Hepatocyte (in vitro differentiated cells): ENCODE data around the gene GNB3. TPM values are rescaled to one million over a fixed set of nuclear protein-coding genes. Genes with fewer than 3 reads are reported as not detected.

Experiments
- DNase-seq: peaks from one replicate; pipeline ENCODE4 v3.0.0-alpha.2; 2016; ENCODE audit warnings: low spot score
- H2AFZ ChIP-seq: fragments of 200-600 bp; sonication (generic); 2 replicates; pipeline ENCODE4 v1.6.0; 2016; ENCODE audit warnings: antibody characterized with exemption, mild to moderate bottlenecking
- H3K27ac ChIP-seq: fragments of 200-600 bp; sonication (generic); 2 replicates; pipeline ENCODE4 v1.5.1; 2016; ENCODE audit warnings: mild to moderate bottlenecking
- H3K27me3 ChIP-seq: fragments of 200-600 bp; sonication (generic); 2 replicates; pipeline ENCODE4 v1.6.1; 2016
- H3K36me3 ChIP-seq: fragments of 200-600 bp; sonication (generic); replicated peaks from 2 replicates; pipeline ENCODE4 v1.5.1; 2016; ENCODE audit warnings: low read depth; ENCODE audit not compliant: insufficient read depth
- H3K4me1 ChIP-seq: fragments of 200-600 bp; sonication (generic); 2 replicates; pipeline ENCODE4 v1.5.1; 2016; ENCODE audit warnings: mild to moderate bottlenecking, moderate library complexity; ENCODE audit not compliant: insufficient read depth
- H3K4me2 ChIP-seq: fragments of 200-600 bp; sonication (generic); 2 replicates; pipeline ENCODE4 v1.6.0; 2016
- H3K4me3 ChIP-seq: fragments of 200-600 bp; sonication (generic); 2 replicates; pipeline ENCODE4 v1.5.1; 2016; ENCODE audit warnings: mild to moderate bottlenecking
- H3K79me2 ChIP-seq: fragments of 200-600 bp; sonication (generic); 2 replicates; pipeline ENCODE4 v1.6.0; 2017; ENCODE audit warnings: mild to moderate bottlenecking
- H3K9me2 ChIP-seq: fragments of 200-600 bp; sonication (generic); replicated peaks from 2 replicates; pipeline ENCODE4 v1.6.0; 2017; ENCODE audit warnings: mild to moderate bottlenecking; ENCODE audit not compliant: insufficient read depth
- H3K9me3 ChIP-seq: fragments of 200-600 bp; sonication (generic); 2 replicates; pipeline ENCODE4 v1.5.1; 2016; ENCODE audit warnings: low read depth, mild to moderate bottlenecking
- H4K20me1 ChIP-seq: fragments of 200-600 bp; sonication (generic); 2 replicates; pipeline ENCODE4 v1.6.0; 2016; ENCODE audit warnings: mild to moderate bottlenecking; ENCODE audit not compliant: insufficient read depth, poor library complexity, severe bottlenecking
- EZH2 ChIP-seq: fragments of 200-600 bp; sonication (generic); IDR thresholded peaks from 2 replicates; pipeline ENCODE4 v1.6.1; 2016; ENCODE audit warnings: antibody characterized with exemption, mild to moderate bottlenecking, borderline replicate concordance
- EZH2phosphoT487 ChIP-seq: fragments of 200-600 bp; sonication (generic); IDR thresholded peaks from one replicate; pipeline ENCODE4 v1.6.1; 2018; ENCODE audit warnings: antibody characterized with exemption, mild to moderate bottlenecking, low read depth, moderate library complexity; ENCODE audit not compliant: unreplicated experiment, severe bottlenecking
- WGBS: methylation state at CpG from one replicate; pipeline ENCODE4 v1.1.6; 2016; ENCODE audit warnings: low lambda C conversion rate; ENCODE audit errors: missing lambda C conversion rate; 5-methylcytosine and 5-hydroxymethylcytosine counted together
- polyA plus RNA-seq: library from polyadenylated mRNA; unstranded; fragments of >200 nt; fragmentation: Nextera tagmentation; extraction: Ambion mirVana; gene quantifications from 2 replicates; pipeline ENCODE4 v1.2.1, GENCODE V29; 2016
- total RNA-seq: library from RNA; depleted of rRNA; stranded (reverse); fragments of >200 nt; gene quantifications from 2 replicates; pipeline ENCODE4 v1.2.3, GENCODE V29; 2014
- TF ChIP-seq, protein P1 (sequence below): fragments of 200-600 bp; sonication (generic); IDR thresholded peaks from 2 replicates; pipeline ENCODE4 v1.5.1; 2016; ENCODE audit warnings: antibody characterized with exemption, mild to moderate bottlenecking; ENCODE audit not compliant: poor library complexity

GNB3 gene
- total and polyA plus RNA-seq, 2 experiments from 2014 or later: 2.6 to 10.2 TPM

DNA sequence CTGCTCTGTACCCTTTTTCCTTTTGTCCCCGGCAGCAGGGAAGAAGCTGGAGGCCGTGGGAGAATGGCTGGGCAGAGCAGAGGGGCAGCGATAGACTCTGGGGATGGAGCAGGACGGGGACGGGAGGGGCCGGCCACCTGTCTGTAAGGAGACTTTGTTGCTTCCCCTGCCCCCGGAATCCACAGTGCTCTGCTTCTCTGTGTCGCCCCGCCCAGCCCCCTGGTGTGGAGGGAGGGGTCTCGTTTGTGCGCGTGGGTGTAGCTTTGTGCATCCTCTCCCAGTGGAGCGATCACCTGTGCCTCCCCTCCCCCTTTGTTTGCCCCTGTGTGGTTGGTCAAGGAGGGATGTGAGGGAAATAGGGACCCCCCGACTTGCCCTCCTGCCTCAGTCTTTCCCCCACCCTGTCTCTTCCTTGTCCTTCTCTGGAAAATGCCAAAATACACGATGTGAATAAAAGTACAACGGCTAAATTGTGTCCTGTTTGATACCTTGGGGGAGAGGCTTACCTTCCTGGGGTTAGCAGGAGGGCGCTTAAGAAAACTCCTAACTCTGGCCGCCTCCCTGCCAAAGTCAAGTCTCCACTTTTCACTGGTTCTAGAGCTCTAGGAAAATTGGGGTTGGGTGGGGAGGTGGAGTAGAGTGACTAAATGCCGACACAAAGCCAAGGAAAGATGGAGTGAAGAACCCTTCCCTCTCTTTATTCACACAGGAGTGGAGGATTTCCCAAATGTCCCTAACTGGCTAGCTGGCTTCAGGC, 25.6 kb downstream of the GNB3 start:
- Histone ChIP-seq H3K9me2 (no peaks in the 10 kb centered on the region), H3K36me3 (no peaks in the 10 kb centered on the region), H3K27me3 (no peaks in the 10 kb centered on the region), H2AFZ (no peak overlapping the region), H3K9me3 (no peaks in the 10 kb centered on the region), H4K20me1 (peaks cover 20% of the 10 kb centered on the region), H3K4me2 (peak overlapping the region; percentile 84), H3K4me3 (no peak overlapping the region), H3K79me2 (peaks cover 29% of the 10 kb centered on the region), H3K27ac (peak overlapping the region; percentile 72), H3K4me1 (peaks cover 15% of the 10 kb centered on the region)
- no peak for DNase-seq
- TF ChIP-seq, protein P1, sequence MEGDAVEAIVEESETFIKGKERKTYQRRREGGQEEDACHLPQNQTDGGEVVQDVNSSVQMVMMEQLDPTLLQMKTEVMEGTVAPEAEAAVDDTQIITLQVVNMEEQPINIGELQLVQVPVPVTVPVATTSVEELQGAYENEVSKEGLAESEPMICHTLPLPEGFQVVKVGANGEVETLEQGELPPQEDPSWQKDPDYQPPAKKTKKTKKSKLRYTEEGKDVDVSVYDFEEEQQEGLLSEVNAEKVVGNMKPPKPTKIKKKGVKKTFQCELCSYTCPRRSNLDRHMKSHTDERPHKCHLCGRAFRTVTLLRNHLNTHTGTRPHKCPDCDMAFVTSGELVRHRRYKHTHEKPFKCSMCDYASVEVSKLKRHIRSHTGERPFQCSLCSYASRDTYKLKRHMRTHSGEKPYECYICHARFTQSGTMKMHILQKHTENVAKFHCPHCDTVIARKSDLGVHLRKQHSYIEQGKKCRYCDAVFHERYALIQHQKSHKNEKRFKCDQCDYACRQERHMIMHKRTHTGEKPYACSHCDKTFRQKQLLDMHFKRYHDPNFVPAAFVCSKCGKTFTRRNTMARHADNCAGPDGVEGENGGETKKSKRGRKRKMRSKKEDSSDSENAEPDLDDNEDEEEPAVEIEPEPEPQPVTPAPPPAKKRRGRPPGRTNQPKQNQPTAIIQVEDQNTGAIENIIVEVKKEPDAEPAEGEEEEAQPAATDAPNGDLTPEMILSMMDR: no peak
- TF ChIP-seq EZH2phosphoT487 (no peak), EZH2 (no peak)
- WGBS: 82% methylated on average over 14 of the region's 19 CpGs

DNA sequence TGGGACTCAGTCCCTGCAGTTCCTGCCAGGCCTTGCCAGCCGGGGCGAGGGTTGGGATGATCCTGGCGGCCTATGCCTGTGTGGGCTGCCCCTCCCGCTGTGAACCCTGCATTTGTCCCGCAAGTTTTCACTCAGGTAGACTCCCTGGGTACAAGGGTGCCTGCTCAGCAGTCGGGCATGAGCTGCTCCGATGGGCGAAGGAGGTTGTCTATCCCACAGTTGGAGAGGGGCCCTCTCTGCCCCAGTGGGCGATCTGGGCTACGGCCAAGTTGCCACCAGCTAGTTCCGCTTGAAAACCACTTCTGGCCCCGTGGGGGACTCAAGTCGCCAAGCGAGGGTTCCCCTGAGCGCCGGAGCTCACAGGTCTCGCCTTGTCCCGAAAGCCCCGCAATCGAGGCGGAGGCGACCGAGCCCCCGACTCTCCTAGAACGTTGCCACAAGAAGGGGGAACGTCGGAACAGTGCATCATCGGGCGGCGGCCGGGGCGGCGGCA, 26.2 kb downstream of the GNB3 start:
- peaks cover 21% of the 10 kb centered on the region for H3K4me1 ChIP-seq
- no peaks in the 10 kb centered on the region for H3K36me3 ChIP-seq
- WGBS: 13% methylated on average over 29 of the region's 33 CpGs

DNA sequence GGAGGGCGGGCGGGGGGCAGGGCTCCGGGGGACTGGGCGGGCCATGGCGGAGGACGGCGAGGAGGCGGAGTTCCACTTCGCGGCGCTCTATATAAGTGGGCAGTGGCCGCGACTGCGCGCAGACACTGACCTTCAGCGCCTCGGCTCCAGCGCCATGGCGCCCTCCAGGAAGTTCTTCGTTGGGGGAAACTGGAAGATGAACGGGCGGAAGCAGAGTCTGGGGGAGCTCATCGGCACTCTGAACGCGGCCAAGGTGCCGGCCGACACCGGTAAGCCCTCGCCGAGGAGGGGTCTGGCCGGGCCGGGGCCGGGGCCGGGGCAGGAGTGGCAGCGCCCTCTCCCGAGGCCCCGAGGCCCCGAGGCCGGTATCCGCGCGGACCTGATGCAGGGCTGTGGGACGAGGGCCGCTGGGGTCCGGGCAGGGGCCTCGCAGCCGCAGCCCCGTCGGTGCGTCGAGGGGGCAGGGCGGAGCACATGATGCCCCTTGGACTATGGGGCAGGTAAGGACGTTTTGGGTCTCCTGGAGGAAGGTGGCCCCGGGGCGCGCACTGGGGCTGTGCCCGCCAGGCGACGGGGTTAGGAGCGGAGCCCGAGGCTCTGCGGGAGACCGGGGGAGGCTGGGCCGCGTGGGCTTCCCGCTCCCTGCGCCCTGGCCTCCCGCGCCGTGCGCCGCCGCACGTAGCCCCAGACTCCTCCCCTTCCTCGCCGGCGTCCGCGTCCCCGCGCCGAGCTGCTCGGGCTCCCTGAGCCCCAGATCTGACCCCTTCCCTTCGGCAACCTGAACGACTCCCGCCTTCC, 26.9 kb downstream of the GNB3 start, which contains the start of gene TPI1:
Gene TPI1, plus strand, starts transcription at position 119 of the 798 bp plus-strand sequence. Its CDS starts 36 bp downstream, at position 155.
- Histone ChIP-seq H3K4me2 (peak within 1 kb of the TSS; percentile 84), H3K4me1 (peaks cover 23% of the 10 kb centered on the region), H3K27me3 (no peaks in the 10 kb centered on the region), H3K9me3 (no peaks in the 10 kb centered on the region), H3K9me2 (no peaks in the 10 kb centered on the region), H3K79me2 (peaks cover 36% of the 10 kb centered on the region), H3K27ac (peak within 1 kb of the TSS; percentile 97), H4K20me1 (peaks cover 21% of the 10 kb centered on the region), H3K36me3 (no peaks in the 10 kb centered on the region), H2AFZ (peak within 1 kb of the TSS; percentile 37), H3K4me3 (peak within 1 kb of the TSS; percentile 94)
- TF ChIP-seq EZH2 (no peak), EZH2phosphoT487 (no peak)
- TF ChIP-seq, protein P1: no peak
- peak; percentile 94 for DNase-seq
- 4% methylated on average over 39 of the region's 86 CpGs for WGBS

More for the DNA sequence above, 26.2 kb downstream of the GNB3 start:
- Histone ChIP-seq H3K9me3 (no peaks in the 10 kb centered on the region), H3K4me3 (no peak overlapping the region), H3K27ac (peak overlapping the region; percentile 72), H3K79me2 (peaks cover 31% of the 10 kb centered on the region), H2AFZ (peak overlapping the region; percentile 37), H4K20me1 (peaks cover 21% of the 10 kb centered on the region), H3K9me2 (no peaks in the 10 kb centered on the region), H3K4me2 (peak overlapping the region; percentile 84), H3K27me3 (no peaks in the 10 kb centered on the region)
- TF ChIP-seq, protein P1: no peak
- DNase-seq: no peak
